GM19351 (cell line): ENCODE data around the gene PIF1.

Experiments used
- ATAC-seq: cut with Tn5 transposase; IDR thresholded peaks from one replicate; pipeline ENCODE4 v1.9.1; 2021; ENCODE audit warnings: mild to moderate bottlenecking, moderate library complexity; ENCODE audit not compliant: unreplicated experiment

Gene PIF1

GRCh38 chr15:64776402-64776786 lies 49.1 kb downstream of the PIF1 start:
- no peak for ATAC-seq

GRCh38 chr15:64775551-64776401 lies 49.7 kb downstream of the PIF1 start, which contains the start of gene RBPMS2:
Gene RBPMS2 (minus strand): TSS chr15:64775589. CDS start chr15:64775319, 270 bp downstream.
- ATAC-seq, result no peak

- no peak for ATAC-seq
Measured at GRCh38 chr15:64774629-64775493, 50.6 kb downstream of the PIF1 start.

GRCh38 chr15:64774037-64774628 lies 51.3 kb downstream of the PIF1 start:
- ATAC-seq, result no peak

GRCh38 chr15:64773606-64774005 lies 51.8 kb downstream of the PIF1 start:
- ATAC-seq, result no peak

GRCh38 chr15:64772964-64773363 lies 52.5 kb downstream of the PIF1 start:
- no peak for ATAC-seq

GRCh38 chr15:64772488-64772887 lies 53.0 kb downstream of the PIF1 start:
- no peak for ATAC-seq

GRCh38 chr15:64770626-64771025 lies 54.8 kb downstream of the PIF1 start:
- no peak for ATAC-seq

- no peak for ATAC-seq
Measured at GRCh38 chr15:64767203-64767602, 58.2 kb downstream of the PIF1 start.

- no peak for ATAC-seq
Measured at GRCh38 chr15:64766058-64766457, 59.4 kb downstream of the PIF1 start.
